ENCODE measurements around the gene TMEM119.
"Not testable (repeated sequence)": the region's sequence is repeated elsewhere in the genome, so short reads cannot be mapped to it uniquely, and the experiment has no call there.

Gene TMEM119

GRCh38 chr12:108634341-108634751 is 36.5 kb upstream of the TMEM119 start:
- no peak for DNase-seq

GRCh38 chr12:108633534-108634248 is 35.8 kb upstream of the TMEM119 start, which contains the start of gene SELPLG:
Gene SELPLG, minus strand, starts transcription at chr12:108633894. Its CDS starts 9,587 bp downstream, at chr12:108624307.
- DNase-seq: no peak

- DNase-seq: no peak
Observed at GRCh38 chr12:108633081-108633533, 35.2 kb upstream of the TMEM119 start.

GRCh38 chr12:108631261-108631660 is 33.4 kb upstream of the TMEM119 start:
- DNase-seq: not testable (repeated sequence)

GRCh38 chr12:108630481-108631207 is 32.8 kb upstream of the TMEM119 start:
- no peak for DNase-seq

- no peak for DNase-seq
Observed at GRCh38 chr12:108629824-108630476, 32.1 kb upstream of the TMEM119 start.

- no peak for DNase-seq
Observed at GRCh38 chr12:108629151-108629550, 31.3 kb upstream of the TMEM119 start.

GRCh38 chr12:108627134-108627920 is 29.4 kb upstream of the TMEM119 start:
- no peak for DNase-seq

GRCh38 chr12:108625228-108625627 is 27.3 kb upstream of the TMEM119 start:
- DNase-seq: no peak

GRCh38 chr12:108623577-108623976 is 25.7 kb upstream of the TMEM119 start:
- DNase-seq: no peak

GRCh38 chr12:108622921-108623514 is 25.1 kb upstream of the TMEM119 start:
- DNase-seq: no peak

GRCh38 chr12:108622421-108622820 is 24.5 kb upstream of the TMEM119 start:
- no peak for DNase-seq

GRCh38 chr12:108621161-108621560 is 23.3 kb upstream of the TMEM119 start:
- DNase-seq: no peak

GRCh38 chr12:108620236-108620879 is 22.5 kb upstream of the TMEM119 start:
- DNase-seq: no peak

GRCh38 chr12:108619369-108620160 is 21.7 kb upstream of the TMEM119 start:
- DNase-seq: no peak

- not testable (repeated sequence) for DNase-seq
Observed at GRCh38 chr12:108618953-108619274, 21.0 kb upstream of the TMEM119 start.

GRCh38 chr12:108618079-108618952 is 20.4 kb upstream of the TMEM119 start:
- DNase-seq: peak; percentile 17

GRCh38 chr12:108616941-108617858 is 19.3 kb upstream of the TMEM119 start:
- DNase-seq: no peak

GRCh38 chr12:108616359-108616758 is 18.5 kb upstream of the TMEM119 start:
- DNase-seq: no peak

All from NCI-H2029 treated with DMSO at 0.1 percent for 48 hours (cell line).